C4-2B (cell line): ENCODE data around the gene PLSCR5.

ENCODE experiments used
- H3K27ac ChIP-seq: fragments of 450-650 bp; 2 replicates; pipeline ENCODE4 v1.5.1; 2017
- ZFX ChIP-seq: fragments of 450-650 bp; IDR thresholded peaks from 2 replicates; pipeline ENCODE4 v1.6.1; 2017
- TF ChIP-seq, protein P1 (sequence below): fragments of 450-650 bp; conservative IDR thresholded peaks from 2 replicates; pipeline ENCODE4 v1.5.1; 2017; ENCODE audit warnings: mild to moderate bottlenecking

Gene PLSCR5

DNA sequence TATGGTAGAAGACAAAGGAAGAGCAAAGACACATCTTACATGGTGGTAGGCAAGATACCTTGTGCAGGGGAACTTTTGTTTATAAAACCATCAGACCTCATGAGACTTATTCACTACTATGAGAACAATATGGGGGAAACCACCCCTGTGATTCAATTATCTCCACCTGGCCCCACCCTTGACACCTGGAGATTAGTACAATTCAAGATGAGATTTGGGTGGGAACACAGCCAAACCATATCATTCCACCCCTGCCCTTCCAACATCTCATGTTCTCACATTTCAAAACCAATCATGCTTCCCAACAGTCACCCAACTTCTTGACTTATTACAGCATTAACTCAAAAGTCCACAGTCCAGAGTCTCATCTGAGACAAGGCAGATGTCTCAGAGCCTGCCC, 39.0 kb downstream of the PLSCR5 start:
- no peak overlapping the region for H3K27ac ChIP-seq
- TF ChIP-seq, protein P1, sequence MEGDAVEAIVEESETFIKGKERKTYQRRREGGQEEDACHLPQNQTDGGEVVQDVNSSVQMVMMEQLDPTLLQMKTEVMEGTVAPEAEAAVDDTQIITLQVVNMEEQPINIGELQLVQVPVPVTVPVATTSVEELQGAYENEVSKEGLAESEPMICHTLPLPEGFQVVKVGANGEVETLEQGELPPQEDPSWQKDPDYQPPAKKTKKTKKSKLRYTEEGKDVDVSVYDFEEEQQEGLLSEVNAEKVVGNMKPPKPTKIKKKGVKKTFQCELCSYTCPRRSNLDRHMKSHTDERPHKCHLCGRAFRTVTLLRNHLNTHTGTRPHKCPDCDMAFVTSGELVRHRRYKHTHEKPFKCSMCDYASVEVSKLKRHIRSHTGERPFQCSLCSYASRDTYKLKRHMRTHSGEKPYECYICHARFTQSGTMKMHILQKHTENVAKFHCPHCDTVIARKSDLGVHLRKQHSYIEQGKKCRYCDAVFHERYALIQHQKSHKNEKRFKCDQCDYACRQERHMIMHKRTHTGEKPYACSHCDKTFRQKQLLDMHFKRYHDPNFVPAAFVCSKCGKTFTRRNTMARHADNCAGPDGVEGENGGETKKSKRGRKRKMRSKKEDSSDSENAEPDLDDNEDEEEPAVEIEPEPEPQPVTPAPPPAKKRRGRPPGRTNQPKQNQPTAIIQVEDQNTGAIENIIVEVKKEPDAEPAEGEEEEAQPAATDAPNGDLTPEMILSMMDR, result no peak
- TF ChIP-seq ZFX, result no peak

DNA sequence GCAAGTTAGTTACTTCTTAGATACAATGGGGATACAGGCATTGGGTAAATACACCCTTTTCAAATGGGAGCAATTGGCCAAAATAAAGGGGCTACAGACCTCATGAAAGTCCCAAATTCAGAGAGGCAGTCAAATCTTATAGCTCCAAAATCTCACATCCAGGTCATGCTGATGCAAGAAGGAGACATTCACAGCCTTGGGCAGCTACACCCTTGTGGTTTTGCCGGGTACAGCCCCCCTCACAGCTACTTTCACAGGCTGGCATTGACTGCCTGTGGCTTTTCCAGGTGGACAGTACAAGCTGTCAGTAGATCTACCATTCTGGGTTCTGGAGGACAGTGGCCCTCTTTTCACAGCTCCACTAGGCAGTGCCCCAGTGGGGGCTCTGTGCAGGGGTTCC, 43.3 kb downstream of the PLSCR5 start:
- TF ChIP-seq, protein P1, result no peak
- TF ChIP-seq ZFX, result no peak
- no peak overlapping the region for H3K27ac ChIP-seq

DNA sequence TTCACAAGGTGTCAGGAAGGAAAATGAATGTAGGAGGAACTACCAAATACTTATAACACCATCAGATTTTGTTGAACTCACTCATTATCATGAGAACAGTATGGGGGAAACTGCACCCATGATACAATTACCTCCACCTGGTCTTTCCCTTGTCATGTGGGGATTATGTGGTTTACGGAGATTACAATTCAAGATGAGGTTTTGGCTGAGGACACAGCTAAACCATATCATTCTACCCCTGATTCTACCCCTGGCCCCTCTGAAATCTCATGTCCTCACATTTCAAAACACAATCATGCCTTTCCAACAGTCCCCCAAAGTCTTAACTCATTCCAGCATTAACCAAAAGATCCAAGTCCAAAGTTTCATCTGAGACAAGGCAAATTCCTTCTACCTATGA, 43.7 kb downstream of the PLSCR5 start:
- no peak overlapping the region for H3K27ac ChIP-seq
- TF ChIP-seq, protein P1, result no peak
- no peak for TF ChIP-seq ZFX

DNA sequence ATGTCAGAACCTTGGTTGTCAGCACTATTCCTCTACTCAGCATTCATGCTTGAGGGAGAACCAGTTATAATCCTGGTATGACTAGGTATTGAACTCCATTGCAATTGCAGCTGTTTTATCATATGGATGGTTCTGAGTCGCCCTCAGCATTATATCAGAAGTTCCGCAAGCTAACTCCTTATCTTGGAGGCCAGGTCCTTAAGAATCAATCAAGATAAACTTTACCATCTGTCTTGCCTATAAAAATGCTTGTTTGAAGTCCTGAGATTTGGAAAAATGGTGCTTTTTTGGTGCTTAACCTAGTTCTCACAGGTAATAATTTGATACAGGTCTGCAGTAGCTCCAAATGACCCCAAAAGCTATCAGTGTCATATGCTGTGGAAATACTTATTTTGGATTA, 44.5 kb downstream of the PLSCR5 start:
- no peak overlapping the region for H3K27ac ChIP-seq
- no peak for TF ChIP-seq ZFX
- TF ChIP-seq, protein P1, result no peak

DNA sequence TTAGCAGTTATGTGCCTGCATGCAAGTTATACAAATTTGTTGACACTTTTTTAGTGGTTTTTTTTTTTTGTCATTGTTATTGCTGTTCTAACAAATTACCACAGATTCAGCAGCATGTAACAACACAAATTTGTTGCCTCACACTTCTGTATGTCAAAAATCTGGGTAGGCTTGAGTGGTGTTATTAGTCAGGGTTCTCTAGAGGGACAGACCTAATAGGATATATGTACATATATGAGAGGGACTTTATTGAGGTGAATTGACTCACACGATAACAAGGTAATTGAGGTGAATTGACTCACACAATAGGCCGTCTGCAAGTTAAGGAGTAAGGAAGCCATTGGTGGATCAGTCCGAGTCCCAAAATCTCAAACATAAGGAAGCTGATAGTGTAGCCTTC, 45.8 kb downstream of the PLSCR5 start:
- no peak overlapping the region for H3K27ac ChIP-seq
- TF ChIP-seq, protein P1, result no peak
- TF ChIP-seq ZFX, result no peak

DNA sequence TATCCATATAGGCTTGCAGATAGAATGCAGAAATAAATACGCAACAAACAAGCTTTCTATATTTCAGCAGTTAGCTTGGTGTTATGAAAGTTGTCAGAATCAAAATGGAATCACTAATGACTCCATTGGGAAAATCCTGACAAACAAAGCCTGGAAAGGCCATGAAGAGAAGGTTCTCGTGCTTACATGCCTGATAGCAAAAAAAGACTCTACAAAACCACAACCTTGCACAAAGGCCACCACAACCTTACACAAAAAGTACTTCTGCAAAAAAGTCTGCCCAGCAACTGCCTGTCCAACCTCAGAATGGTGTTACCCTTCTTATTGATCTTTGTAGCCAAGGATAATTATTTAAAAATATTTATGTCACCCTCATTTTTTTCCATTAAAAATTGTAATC, 46.4 kb downstream of the PLSCR5 start:
- H3K27ac ChIP-seq, result no peak overlapping the region
- TF ChIP-seq, protein P1, result no peak
- no peak for TF ChIP-seq ZFX

DNA sequence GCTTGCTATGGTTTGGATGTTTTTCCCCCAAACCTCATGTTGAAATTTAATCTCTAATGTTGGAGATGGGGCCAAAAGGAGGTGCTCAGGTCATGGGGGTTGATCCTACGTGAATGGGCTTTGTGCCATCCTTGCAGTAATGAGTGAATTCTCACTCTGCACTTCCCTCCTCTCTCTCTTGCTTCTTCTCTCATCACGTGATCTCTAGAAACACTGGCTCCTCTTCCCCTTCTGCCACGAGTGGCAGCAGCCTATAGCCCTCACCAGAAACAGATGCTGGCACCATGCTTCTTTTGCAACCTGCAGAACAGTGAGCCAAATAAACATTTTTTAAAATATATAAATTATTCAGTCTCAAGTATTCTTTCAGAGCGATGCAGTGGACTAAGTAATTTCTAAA, 47.4 kb downstream of the PLSCR5 start:
- H3K27ac ChIP-seq, result no peak overlapping the region
- TF ChIP-seq ZFX, result no peak
- TF ChIP-seq, protein P1, result no peak
